GM19372 (cell line): ENCODE data around the gene ZNF618.
A peak's percentile ranks its signal among the peaks of the same experiment; 100 is the strongest.
"Not testable (repeated sequence)": the region's sequence is repeated elsewhere in the genome, so short reads cannot be mapped to it uniquely, and the experiment has no call there.

Source experiments
- ATAC-seq: cut with Tn5 transposase; IDR thresholded peaks from one replicate; pipeline ENCODE4 v1.9.1; 2021; ENCODE audit warnings: mild to moderate bottlenecking, low read depth, moderate library complexity; ENCODE audit not compliant: unreplicated experiment

ZNF618 gene

GRCh38 chr9:114072184-114073140, 196.4 kb downstream of the ZNF618 start:
- ATAC-seq, result no peak

GRCh38 chr9:114075602-114076001, 199.5 kb downstream of the ZNF618 start:
- no peak for ATAC-seq

DNA sequence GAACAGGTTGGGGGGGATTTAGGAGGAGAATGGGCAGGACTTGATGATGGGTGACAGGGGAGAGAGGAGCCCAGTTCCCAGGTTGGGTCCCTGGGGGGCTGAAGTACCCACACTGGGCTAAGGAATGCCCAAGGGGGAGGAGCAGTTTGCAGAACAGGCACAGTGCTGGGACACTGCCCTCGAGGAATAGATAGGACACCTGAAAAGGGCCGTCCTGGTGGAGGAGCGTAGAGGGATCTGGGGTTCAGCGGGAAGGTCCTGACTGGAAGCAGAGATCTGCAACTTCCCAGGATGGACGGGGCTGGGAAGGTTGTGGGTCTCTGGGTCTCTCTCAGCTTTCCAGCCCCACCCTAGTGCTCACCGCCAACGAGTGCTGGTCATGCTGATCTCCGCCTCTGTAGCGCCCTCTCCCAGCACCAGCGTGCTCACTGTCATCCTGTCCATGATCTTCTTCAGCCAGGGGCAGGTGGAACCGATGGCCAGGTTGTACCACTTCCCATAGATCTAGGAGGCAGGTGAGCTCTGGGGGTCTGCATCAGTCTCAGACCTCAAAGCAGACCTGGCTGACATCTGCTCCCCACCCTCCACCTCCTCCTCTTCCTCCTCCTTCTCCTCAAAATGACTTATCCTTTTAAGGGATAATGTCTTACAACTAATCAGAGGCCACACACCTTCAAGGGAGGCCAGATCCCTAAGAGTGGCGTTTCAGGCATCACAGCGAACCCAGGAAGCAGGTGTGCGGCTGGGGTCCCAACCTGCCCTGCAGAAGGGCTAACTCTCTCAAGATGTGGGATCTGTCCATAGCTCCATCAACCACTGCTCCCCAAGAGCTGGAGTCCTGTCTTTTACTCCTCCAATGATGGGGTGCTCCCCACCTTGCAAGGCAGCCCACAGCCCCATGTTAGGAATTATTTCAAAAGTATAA, 200.4 kb downstream of the ZNF618 start:
- ATAC-seq, result no peak

GRCh38 chr9:114077162-114077837, 201.2 kb downstream of the ZNF618 start:
- no peak for ATAC-seq

DNA sequence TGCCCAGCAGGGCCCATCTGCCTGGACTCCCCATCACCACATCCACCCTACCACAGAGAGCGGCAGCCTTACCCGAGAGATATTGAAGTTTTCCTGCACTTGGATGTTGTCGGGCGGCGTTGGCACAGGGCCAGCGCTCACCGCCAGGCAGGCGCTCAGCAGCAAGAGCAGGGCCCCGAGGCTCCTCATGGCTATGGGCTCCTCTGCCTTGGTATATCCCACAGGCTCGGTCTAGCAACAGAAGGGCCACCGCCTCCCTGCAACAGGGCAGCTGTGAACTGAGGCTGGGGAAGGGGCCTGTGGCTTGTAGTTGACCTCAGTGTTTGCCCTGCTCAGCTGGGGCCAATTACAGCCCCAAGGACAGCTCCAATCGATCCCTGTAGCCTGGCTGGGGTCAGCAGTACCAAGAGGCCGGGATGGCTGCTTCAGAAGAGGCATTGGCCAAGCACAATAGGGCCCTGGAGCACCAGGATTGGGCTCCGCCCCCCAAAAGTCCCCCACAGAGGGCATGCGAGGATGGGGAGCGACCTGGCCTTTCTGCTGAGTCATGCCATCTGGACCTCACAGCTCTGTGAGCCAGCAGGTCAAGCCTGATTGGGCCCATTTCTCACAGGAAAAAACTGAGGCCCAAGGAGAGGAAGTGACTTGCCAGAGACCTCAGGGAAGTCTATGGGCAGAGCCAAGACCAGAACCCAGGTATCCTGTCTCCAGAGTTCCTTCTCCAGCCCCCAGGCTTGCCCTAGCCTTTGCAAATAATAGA, 202.1 kb downstream of the ZNF618 start, which contains the start of gene AMBP:
TSS of gene AMBP (minus strand) at position 280 of the 760 bp plus-strand sequence. CDS start at position 189, 91 bp downstream.
- ATAC-seq, result no peak

GRCh38 chr9:114078781-114079156, 202.7 kb downstream of the ZNF618 start:
- ATAC-seq, result no peak

- no peak for ATAC-seq
Observed at GRCh38 chr9:114080195-114080772, 204.2 kb downstream of the ZNF618 start.

- ATAC-seq, result no peak
Observed at GRCh38 chr9:114080773-114081440, 204.8 kb downstream of the ZNF618 start.

DNA sequence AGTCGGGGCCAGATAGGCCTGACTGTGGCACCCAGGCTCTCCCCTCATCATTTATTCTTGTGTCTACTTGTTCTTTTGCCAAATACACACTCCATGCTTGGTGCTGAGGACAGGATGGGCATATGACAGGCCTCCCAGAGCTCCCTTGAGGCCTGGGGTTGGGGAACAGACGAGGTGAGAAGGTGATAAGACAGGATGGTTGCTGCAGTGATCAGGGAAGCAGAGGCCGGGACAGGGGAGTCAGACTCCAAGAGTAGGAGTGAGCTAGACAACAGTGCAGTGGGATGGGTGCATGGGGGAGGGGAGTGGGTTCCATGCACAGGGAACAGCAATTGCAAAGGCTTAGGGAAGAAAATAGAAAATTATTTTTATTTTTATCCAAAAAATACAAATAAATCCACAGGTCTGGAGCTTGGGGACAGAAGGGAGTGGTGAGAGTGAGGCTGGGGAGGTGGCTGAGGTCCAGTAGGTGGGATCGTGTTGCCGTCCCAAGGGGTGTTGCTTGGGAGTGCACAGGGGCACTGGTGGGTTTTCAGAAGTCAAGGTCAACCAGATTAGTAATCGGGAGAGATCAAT, 205.4 kb downstream of the ZNF618 start:
- no peak for ATAC-seq

- ATAC-seq, result peak; percentile 85
Observed at GRCh38 chr9:114082017-114082762, 206.1 kb downstream of the ZNF618 start.

DNA sequence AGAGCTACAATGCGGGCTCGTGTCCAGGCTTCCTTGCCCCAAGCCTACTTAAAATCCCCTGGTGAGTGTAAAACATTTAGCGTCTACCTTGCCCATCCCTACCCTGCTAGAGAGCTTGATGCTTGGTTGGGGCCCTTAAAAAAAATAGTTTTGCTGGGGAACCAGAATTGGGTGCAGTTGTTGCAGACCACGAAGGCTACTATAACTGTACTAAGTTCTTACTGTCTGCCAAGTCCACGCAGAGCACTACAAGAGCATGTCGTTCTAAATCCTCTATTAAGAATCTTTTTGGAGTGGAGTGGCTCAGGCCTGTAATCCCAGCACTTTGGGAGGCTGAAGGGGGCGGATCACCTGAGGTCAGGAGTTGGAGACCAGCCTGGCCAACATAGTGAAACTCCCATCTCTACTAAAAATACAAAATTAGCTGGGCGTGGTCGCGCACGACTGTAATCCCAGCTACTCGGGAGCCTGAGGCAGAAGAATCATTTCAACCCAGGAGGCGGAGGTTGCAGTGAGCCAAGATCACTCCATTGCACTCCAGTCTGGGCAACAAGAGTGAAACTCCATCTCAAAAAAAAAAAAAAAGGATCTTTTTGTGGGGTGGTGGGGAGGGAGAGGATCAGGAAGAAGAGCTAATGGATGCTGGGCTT, 206.8 kb downstream of the ZNF618 start:
- not testable (repeated sequence) for ATAC-seq

- ATAC-seq, result no peak
Observed at GRCh38 chr9:114083666-114084065, 207.6 kb downstream of the ZNF618 start.

DNA sequence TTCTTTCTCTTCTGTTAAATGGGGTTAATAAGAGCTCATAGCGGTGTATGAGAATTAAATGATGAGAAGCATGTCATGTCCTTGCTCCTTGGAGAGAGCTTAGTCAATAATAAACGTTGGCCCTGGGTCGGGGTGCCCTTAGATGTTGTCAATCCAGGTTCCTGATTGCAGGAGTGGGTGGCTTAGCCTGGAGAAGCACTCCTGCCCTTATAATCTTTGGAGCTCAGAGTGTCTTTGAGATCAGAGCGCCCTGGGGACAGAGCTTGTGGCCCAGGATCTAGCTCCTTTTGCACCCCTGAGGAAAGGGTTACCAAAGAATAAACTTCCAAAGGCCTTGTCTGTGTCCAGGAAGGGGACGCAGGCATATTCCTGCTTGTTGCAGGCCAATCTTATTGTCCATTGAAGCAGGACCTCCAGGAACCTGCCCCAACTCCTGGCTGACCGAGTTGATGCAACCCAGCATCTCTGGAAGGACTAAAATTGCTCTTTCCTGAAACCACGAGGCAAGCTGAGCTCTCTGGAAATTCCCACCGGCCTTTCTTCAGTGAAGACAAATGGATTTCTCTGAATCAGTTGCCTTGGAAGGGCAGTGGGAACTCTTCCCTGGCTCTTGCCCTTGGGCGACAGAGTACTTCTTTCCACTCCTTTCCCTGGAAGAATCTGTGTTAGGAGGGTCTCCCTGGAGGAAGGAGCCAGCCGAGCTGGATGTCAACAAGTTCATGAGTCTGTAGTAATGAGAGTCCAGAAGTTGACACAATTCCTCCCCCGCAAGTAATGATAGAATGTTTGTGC, 208.4 kb downstream of the ZNF618 start:
- ATAC-seq, result no peak

- ATAC-seq, result no peak
Observed at GRCh38 chr9:114085387-114085789, 209.3 kb downstream of the ZNF618 start.

- ATAC-seq, result no peak
Observed at GRCh38 chr9:114086009-114086408, 209.9 kb downstream of the ZNF618 start.

- no peak for ATAC-seq
Observed at GRCh38 chr9:114086607-114087006, 210.5 kb downstream of the ZNF618 start.

GRCh38 chr9:114087721-114088120, 211.6 kb downstream of the ZNF618 start:
- ATAC-seq, result no peak
